H1 (cell line): Measurements from ENCODE around the gene BIRC2. TPM values are rescaled to one million over a fixed set of nuclear protein-coding genes. Genes with fewer than 3 reads are reported as not detected.

Experiments used
- CTCF ChIP-seq, 3 experiments: IDR thresholded peaks; 1 replicate in 2 of 3; 2 replicates in 1 of 3; pipeline versions ENCODE4 v1.5.1 to v1.6.1; 2011; ENCODE audit warnings: low read length in 3 of 3, mild to moderate bottlenecking in 3 of 3, inconsistent platforms in 2 of 3, low read depth in 1 of 3, moderate library complexity in 1 of 3; ENCODE audit not compliant: insufficient read depth in 1 of 3; ENCODE audit errors: control extremely low read depth in 1 of 3
- KDM4A ChIP-seq: IDR thresholded peaks from one replicate; pipeline ENCODE4 v1.7.1; 2012; ENCODE audit warnings: low read depth, mild to moderate bottlenecking, moderate library complexity, low read length, inconsistent platforms; ENCODE audit not compliant: severe bottlenecking
- MAFK ChIP-seq: IDR thresholded peaks from 2 replicates; pipeline ENCODE4 v1.6.1; 2012; ENCODE audit warnings: low read depth, mild to moderate bottlenecking, improper control_type of control experiment, low read length
- polyA plus RNA-seq, 7 experiments: library from polyadenylated mRNA; depleted of rRNA in 3 of 7; stranded (reverse) in 5 of 7; unstranded in 2 of 7; fragments of >200 nt in 5 of 7; fragments of 200-250 nt in 2 of 7; gene quantifications; 1 replicate in 5 of 7; 2 replicates in 1 of 7; 4 replicates in 1 of 7; pipeline versions ENCODE4 v1.2.1 to v1.2.3, GENCODE V29; 2011 to 2013; ENCODE audit warnings: missing spikeins in 2 of 7, mixed read lengths in 2 of 7
- total RNA-seq: library from RNA; stranded (reverse); fragmentation: NEBNext Ultra II Directional; extraction: Animal tissue kit (Norgen Biotek cat#: 25700); gene quantifications from 2 replicates; pipeline ENCODE4 v1.2.1, GENCODE V29; 2021

The BIRC2 gene
- total and polyA plus RNA-seq, 2 of the 8 experiments (the other 6 are each of a cell fraction or from before 2014, with no cell fraction given): 18.4 to 24.7 TPM

GRCh38 chr11:102361086-102362031 is 14.3 kb downstream of the BIRC2 start (continued):
- no peak for TF ChIP-seq CTCF (IDR thresholded peaks at IDR 0.05; ENCODE audit: control extremely low read depth in 1 of 3, insufficient read depth in 1 of 3, low read depth in 1 of 3, low read length in 3 of 3)
- TF ChIP-seq MAFK: no peak
- no peak for TF ChIP-seq KDM4A
